CD4-positive, alpha-beta memory T cell (primary cell): ENCODE data around the gene C8G. TPM values are rescaled to one million over a fixed set of nuclear protein-coding genes. Genes with fewer than 3 reads are reported as not detected.

ENCODE experiments used
- CTCF ChIA-PET: fragments of 350-600 bp; sonication (Branson Sonifier 250); formaldehyde crosslinking; loops from one replicate; lab custom pipeline; 2021; ENCODE audit warnings: inconsistent platforms; ENCODE audit not compliant: partially characterized antibody; lab: Charles Lee
- POLR2A ChIA-PET: fragments of 350-600 bp; sonication (Branson Sonifier 250); formaldehyde crosslinking; loops from one replicate; lab custom pipeline; 2021; ENCODE audit not compliant: partially characterized antibody; lab: Charles Lee
- DNase-seq, 5 donors: peaks; one replicate each; pipeline versions ENCODE4 v3.0.0 to v3.0.0-alpha.2; 2020 to 2022; ENCODE audit warnings: mixed read lengths in 1 of 5
- H3K27ac ChIP-seq: one replicate; pipeline ENCODE4 v1.7.0; 2013; ENCODE audit warnings: low read depth, low read length
- H3K27me3 ChIP-seq: 2 replicates; pipeline ENCODE4 v1.7.0; 2013; ENCODE audit warnings: mild to moderate bottlenecking, low read length, moderate library complexity; ENCODE audit not compliant: insufficient read depth
- H3K36me3 ChIP-seq: 2 replicates; pipeline ENCODE4 v1.7.0; 2013; ENCODE audit warnings: mild to moderate bottlenecking, low read length, moderate library complexity; ENCODE audit not compliant: insufficient read depth
- H3K4me1 ChIP-seq: 2 replicates; pipeline ENCODE4 v1.7.0; 2013; ENCODE audit warnings: mild to moderate bottlenecking, low read length, moderate library complexity; ENCODE audit not compliant: insufficient read depth
- H3K4me3 ChIP-seq, 2 donors: one replicate each; pipeline ENCODE4 v1.7.0; 2013; ENCODE audit warnings: low read length in 2 of 2, mild to moderate bottlenecking in 1 of 2
- H3K9me3 ChIP-seq, 2 donors: one replicate each; pipeline ENCODE4 v1.7.0; 2013; ENCODE audit warnings: low read length in 2 of 2, control low read depth in 1 of 2; ENCODE audit not compliant: control insufficient read depth in 1 of 2
- H3K27ac Mint-ChIP-seq, 7 donors: one replicate each; pipeline ENCODE4 v1.8.0; 2020 to 2021; ENCODE audit warnings: mixed read lengths in 7 of 7, mild to moderate bottlenecking in 6 of 7, inconsistent platforms in 3 of 7, moderate library complexity in 3 of 7
- H3K27me3 Mint-ChIP-seq, 2 donors: one replicate each; pipeline ENCODE4 v1.8.0; 2020 to 2021; ENCODE audit warnings: mixed read lengths in 2 of 2
- H3K36me3 Mint-ChIP-seq, 2 donors: one replicate each; pipeline ENCODE4 v1.8.0; 2020 to 2021; ENCODE audit warnings: mixed read lengths in 2 of 2, inconsistent platforms in 1 of 2, mild to moderate bottlenecking in 1 of 2
- H3K4me1 Mint-ChIP-seq, 4 donors: one replicate each; pipeline ENCODE4 v1.8.0; 2020 to 2021; ENCODE audit warnings: mixed read lengths in 4 of 4, mild to moderate bottlenecking in 1 of 4
- H3K4me3 Mint-ChIP-seq, 8 donors: one replicate each; pipeline ENCODE4 v1.8.0; 2020 to 2021; ENCODE audit warnings: mixed read lengths in 8 of 8, mild to moderate bottlenecking in 7 of 8, moderate library complexity in 6 of 8, inconsistent platforms in 3 of 8
- H3K9me3 Mint-ChIP-seq, 8 donors: one replicate each; pipeline ENCODE4 v1.8.0; 2020 to 2021; ENCODE audit warnings: mixed read lengths in 8 of 8, mild to moderate bottlenecking in 5 of 8, inconsistent platforms in 3 of 8, moderate library complexity in 1 of 8
- intact Hi-C: fragments of 100-400 bp; cut with micrococcal nuclease; formaldehyde crosslinking; loops from one replicate; pipeline ENCODE4 v1.15.1; 2023
- polyA plus RNA-seq, 2 donors: library from polyadenylated mRNA; unstranded; fragments of 300-500 nt; fragmentation: Illumina TruSeq; gene quantifications; one replicate each; pipeline ENCODE4 v1.2.3, GENCODE V29; 2021
- total RNA-seq, 2 experiments: library from RNA; stranded (reverse); gene quantifications; one replicate each; pipeline ENCODE4 v1.2.3, GENCODE V29; 2021

Gene C8G
- total and polyA plus RNA-seq, 4 experiments from 2014 or later: 0.60 to 2.2 (median 2.2) TPM; not detected in 1

GRCh38 chr9:136901516-136902258 is 43.4 kb upstream of the C8G start:
- H3K27me3 Mint-ChIP-seq: no peaks in the 10 kb centered on the region
- peak overlapping the region; percentile 96 for H3K27ac ChIP-seq
- H3K9me3 ChIP-seq: no peaks in the 10 kb centered on the region
- intact Hi-C loops: loop anchor here (1.0 to 5.0 kb wide), 5 partner anchors 15 to 59 kb away; partner anchors contain the start of genes AJM1, C8G, EDF1 and FBXW5
- no peaks in the 10 kb centered on the region for H3K9me3 Mint-ChIP-seq
- POLR2A ChIA-PET: interaction anchor here (0.6 to 2.9 kb wide), 18 partner anchors 10 to 185 kb away, joined by 3 to 39 read pairs (median 4); partner anchors contain the start of genes AJM1, CLIC3, FBXW5 and MAN1B1
- peak overlapping the region; percentile 13 to 53 for H3K4me3 ChIP-seq
- peaks cover 41% of the 10 kb centered on the region for H3K4me1 ChIP-seq
- H3K27me3 ChIP-seq: no peaks in the 10 kb centered on the region
- DNase-seq: peak; percentile 59 to 90 (median 66)
- peak overlapping the region; percentile 78 to 90 (median 84) for H3K4me3 Mint-ChIP-seq
- peaks cover 21 to 47% of the 10 kb centered on the region in 2 donors for H3K36me3 Mint-ChIP-seq
- CTCF ChIA-PET: interaction anchor here (1.0 to 5.3 kb wide), 6 partner anchors 19 to 145 kb away, joined by 3 to 29 read pairs (median 6); partner anchors contain the start of gene AJM1
- H3K27ac Mint-ChIP-seq: peak overlapping the region; percentile 98 to 100 (median 99)
- peaks cover 31 to 60% (median 39%) of the 10 kb centered on the region in 4 donors for H3K4me1 Mint-ChIP-seq
- H3K36me3 ChIP-seq: peaks cover 10% of the 10 kb centered on the region

DNA sequence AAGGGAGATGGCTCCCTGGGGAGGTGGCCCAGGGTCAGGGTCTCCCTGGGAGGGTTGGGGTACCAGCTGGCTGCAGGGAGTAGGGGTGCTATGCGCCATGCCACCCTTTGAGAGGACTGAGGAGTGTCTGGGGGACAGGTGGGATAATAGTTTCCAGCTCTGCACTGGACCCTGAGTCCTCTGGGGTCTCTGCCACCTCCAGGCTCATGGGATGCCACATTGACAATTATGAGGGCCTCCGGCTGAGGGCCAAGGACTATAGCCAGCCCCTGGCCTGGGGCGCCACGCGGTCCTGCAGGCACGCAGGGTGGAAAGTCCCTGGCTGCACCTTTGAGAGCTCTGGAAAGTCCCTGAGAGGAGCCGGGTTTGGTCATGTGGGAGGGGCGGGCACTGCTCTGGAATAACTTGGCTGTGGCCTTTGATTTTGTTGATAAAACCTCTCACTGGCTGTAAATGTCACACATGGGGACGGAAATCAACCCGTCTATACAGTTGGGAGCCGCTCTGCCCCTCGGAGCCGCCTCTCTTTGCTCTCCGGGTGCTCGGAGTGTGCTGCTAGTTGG is 42.7 kb upstream of the C8G start:
- ChIA-PET POLR2A (interaction anchor here (0.6 to 2.9 kb wide), 18 partner anchors 16 to 184 kb away, joined by 3 to 39 read pairs (median 4); partner anchors contain the start of genes AJM1, CLIC3, EDF1 and FBXW5), CTCF (interaction anchor here (1.0 to 5.3 kb wide), 6 partner anchors 20 to 144 kb away, joined by 3 to 29 read pairs (median 6); partner anchors contain the start of gene AJM1)
- H3K9me3 ChIP-seq: no peaks in the 10 kb centered on the region
- Mint-ChIP-seq H3K36me3 (peaks cover 23 to 42% of the 10 kb centered on the region in 2 donors), H3K9me3 (no peaks in the 10 kb centered on the region), H3K27ac (peak overlapping the region; percentile 98 to 100 (median 99)), H3K27me3 (no peaks in the 10 kb centered on the region), H3K4me3 (peak overlapping the region; percentile 81 to 90 (median 84)), H3K4me1 (peaks cover 27 to 57% (median 38%) of the 10 kb centered on the region in 4 donors)
- H3K27me3 ChIP-seq: no peaks in the 10 kb centered on the region
- peak; percentile 78 to 98 (median 84) for DNase-seq
- H3K4me3 ChIP-seq: peak overlapping the region; percentile 13 to 53
- H3K36me3 ChIP-seq: peaks cover 10% of the 10 kb centered on the region
- peaks cover 41% of the 10 kb centered on the region for H3K4me1 ChIP-seq
- intact Hi-C loops: loop anchor here (1.0 to 5.0 kb wide), 5 partner anchors 16 to 60 kb away; partner anchors contain the start of genes AJM1, C8G, EDF1 and FBXW5
- H3K27ac ChIP-seq: peak overlapping the region; percentile 96

GRCh38 chr9:136903041-136903554 is 41.9 kb upstream of the C8G start:
- Histone ChIP-seq H3K4me1 (peaks cover 41% of the 10 kb centered on the region), H3K9me3 (no peaks in the 10 kb centered on the region), H3K4me3 (no peak overlapping the region), H3K27me3 (no peaks in the 10 kb centered on the region), H3K36me3 (peaks cover 15% of the 10 kb centered on the region), H3K27ac (peak overlapping the region; percentile 96)
- intact Hi-C loops: loop anchor here (2.0 to 5.0 kb wide), 2 partner anchors 36 to 42 kb away; partner anchors contain the start of genes C8G, EDF1 and FBXW5
- DNase-seq: peak in 3 of 5 donors; percentile 33 to 52 (median 38)
- CTCF ChIA-PET: interaction anchor here (0.7 to 5.3 kb wide), 6 partner anchors 21 to 143 kb away, joined by 3 to 29 read pairs (median 3); partner anchors contain the start of gene AJM1
- Mint-ChIP-seq H3K27ac (peak overlapping the region; percentile 98 to 100 (median 99)), H3K4me1 (peaks cover 27 to 56% (median 38%) of the 10 kb centered on the region in 4 donors), H3K36me3 (peaks cover 23 to 42% of the 10 kb centered on the region in 2 donors), H3K4me3 (peak overlapping the region in 7 of 8 donors; percentile 17 to 84 (median 65)), H3K9me3 (no peaks in the 10 kb centered on the region), H3K27me3 (no peaks in the 10 kb centered on the region)
- POLR2A ChIA-PET: interaction anchor here (0.6 to 2.9 kb wide), 12 partner anchors 10 to 183 kb away, joined by 3 to 39 read pairs (median 4); partner anchors contain the start of genes CLIC3, EDF1, FBXW5 and MAN1B1

GRCh38 chr9:136906266-136906665 is 38.8 kb upstream of the C8G start:
- Mint-ChIP-seq H3K36me3 (peaks cover 18 to 27% of the 10 kb centered on the region in 2 donors), H3K4me1 (peaks cover 25 to 53% (median 32%) of the 10 kb centered on the region in 4 donors), H3K4me3 (no peak overlapping the region), H3K27me3 (no peaks in the 10 kb centered on the region), H3K27ac (peak overlapping the region in 6 of 7 donors; percentile 44 to 91 (median 76)), H3K9me3 (no peaks in the 10 kb centered on the region)
- Histone ChIP-seq H3K9me3 (no peaks in the 10 kb centered on the region), H3K27me3 (no peaks in the 10 kb centered on the region), H3K27ac (no peak overlapping the region), H3K36me3 (peaks cover 15% of the 10 kb centered on the region), H3K4me3 (no peak overlapping the region), H3K4me1 (peaks cover 40% of the 10 kb centered on the region)
- DNase-seq: no peak
- CTCF ChIA-PET: no interaction called here
- POLR2A ChIA-PET: interaction anchor here (1.4 to 1.5 kb wide), 2 partner anchors 20 to 25 kb away, joined by 3 read pairs; partner anchors contain the start of gene TRAF2
- intact Hi-C loops: no loop called here

GRCh38 chr9:136907011-136907914 is 37.8 kb upstream of the C8G start:
- intact Hi-C loops: no loop called here
- POLR2A ChIA-PET: interaction anchor here (1.5 kb wide), 1 partner anchor 26 kb away, joined by 3 read pairs; no protein-coding TSS in a partner anchor
- Histone ChIP-seq H3K27ac (no peak overlapping the region), H3K4me3 (no peak overlapping the region), H3K9me3 (no peaks in the 10 kb centered on the region), H3K27me3 (no peaks in the 10 kb centered on the region), H3K36me3 (peaks cover 15% of the 10 kb centered on the region), H3K4me1 (peaks cover 30% of the 10 kb centered on the region)
- Mint-ChIP-seq H3K36me3 (peaks cover 18 to 21% of the 10 kb centered on the region in 2 donors), H3K9me3 (no peaks in the 10 kb centered on the region), H3K27me3 (no peaks in the 10 kb centered on the region), H3K27ac (peak overlapping the region in 4 of 7 donors; percentile 15 to 82 (median 50)), H3K4me1 (peaks cover 17 to 43% (median 22%) of the 10 kb centered on the region in 4 donors), H3K4me3 (no peak overlapping the region)
- no peak for DNase-seq
- CTCF ChIA-PET: no interaction called here
